Left cardiac atrium (tissue), 4 donors: ENCODE data around the gene SLC25A45. TPM values are rescaled to one million over a fixed set of nuclear protein-coding genes. Genes with fewer than 3 reads are reported as not detected.
"Not testable (repeated sequence)": the region's sequence is repeated elsewhere in the genome, so short reads cannot be mapped to it uniquely, and the experiment has no call there.

ENCODE experiments used
- ATAC-seq, 2 donors: fragments of 200-7000 bp; cut with Tn5 transposase; one replicate each; pipeline ENCODE4 v1.9.1; 2020; ENCODE audit warnings: mild to moderate bottlenecking in 2 of 2, moderate library complexity in 2 of 2
- DNase-seq: peaks from one replicate; pipeline ENCODE4 v3.0.0-alpha.2; 2020
- intact Hi-C, 2 donors: fragments of 100-400 bp; cut with DNase I; formaldehyde crosslinking; loops; one replicate each; pipeline versions ENCODE4 v1.14.1 to v1.15.1; 2022 to 2023
- total RNA-seq, 2 donors: library from RNA; stranded (reverse); fragmentation: NEBNext Ultra II Directional; extraction: Animal tissue kit (Norgen Biotek cat#: 25700); gene quantifications; one replicate each; pipeline ENCODE4 v1.2.1, GENCODE V29; 2021
- donor health status: DM: no; HTN: yes; CAD: no.
- donor health status: DM: no; HTN: yes; CAD: no; lungs with severe emphysema.
- donor health status: DM: yes; HTN: yes; CAD: no.
- donor health status: Dilated cardiomyopathy.

SLC25A45 gene
- total RNA-seq, 2 donors from 2014 or later, result 4.1 to 7.2 TPM

GRCh38 chr11:65413077-65413664, 30.7 kb upstream of the SLC25A45 start:
- peak; percentile 7 for DNase-seq
- ATAC-seq, intact Hi-C loops: not testable (repeated sequence)

DNA sequence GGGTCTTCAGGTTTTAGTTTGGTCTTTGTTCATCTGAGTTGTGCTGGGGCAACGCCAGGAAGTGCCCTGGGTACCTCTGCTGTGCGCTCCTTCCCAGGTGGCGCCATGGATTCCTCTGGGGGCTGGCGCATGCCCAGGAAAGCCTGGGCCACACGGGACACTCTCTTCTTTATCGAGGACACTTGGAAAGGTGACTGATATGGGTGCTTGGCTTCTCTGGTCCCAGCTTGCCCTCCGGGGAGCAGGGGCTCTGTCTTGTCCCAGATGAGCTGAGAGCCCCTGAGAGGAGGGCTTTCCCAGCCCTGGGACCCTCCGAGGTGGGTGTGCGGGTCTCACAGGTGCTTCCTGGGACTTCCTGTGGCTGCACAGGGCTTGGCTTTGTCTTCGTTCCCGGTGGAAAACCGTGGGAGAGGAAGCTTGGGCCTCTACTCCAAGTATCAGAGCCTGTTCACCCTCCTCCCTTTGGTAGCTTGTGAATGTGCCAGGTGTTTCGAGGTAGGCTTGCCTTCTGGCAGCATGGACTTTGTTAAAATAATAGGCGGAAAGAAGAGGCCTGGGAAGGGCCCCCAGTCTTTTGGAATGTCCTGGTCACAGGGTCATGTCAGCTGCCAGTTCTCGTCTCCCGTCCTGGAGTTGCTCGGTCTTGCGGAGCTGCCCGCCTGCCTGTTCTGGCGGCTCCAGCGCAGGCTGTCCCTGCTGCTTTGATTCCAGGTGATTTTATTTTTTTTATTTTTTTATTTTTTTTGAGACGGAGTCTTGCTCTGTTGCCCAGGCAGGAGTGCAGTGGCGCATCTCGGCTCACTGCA, 30.0 kb upstream of the SLC25A45 start:
- intact Hi-C loops, result no loop called here
- peak; percentile 10 for DNase-seq
- ATAC-seq, result no peak

GRCh38 chr11:65411681-65412070, 29.2 kb upstream of the SLC25A45 start:
- ATAC-seq, result no peak
- DNase-seq, result peak; percentile 11
- intact Hi-C loops, result no loop called here

GRCh38 chr11:65410936-65411680, 28.7 kb upstream of the SLC25A45 start:
- peak; percentile 18 for DNase-seq

GRCh38 chr11:65404638-65405339, 22.3 kb upstream of the SLC25A45 start:
- intact Hi-C loops, result no loop called here
- DNase-seq, result no peak
- ATAC-seq, result peak; percentile 52 to 54

More at GRCh38 chr11:65410936-65411680, 28.7 kb upstream of the SLC25A45 start:
- intact Hi-C loops, result no loop called here
- ATAC-seq, result no peak

GRCh38 chr11:65404210-65404609, 21.8 kb upstream of the SLC25A45 start:
- intact Hi-C loops, result no loop called here
- DNase-seq (no peak), ATAC-seq (no peak)

- DNase-seq, result no peak
- ATAC-seq, result peak; percentile 30 to 45
- intact Hi-C loops, result no loop called here
Observed at GRCh38 chr11:65403607-65404121, 21.2 kb upstream of the SLC25A45 start.

GRCh38 chr11:65402790-65403189, 20.3 kb upstream of the SLC25A45 start:
- intact Hi-C loops, result no loop called here
- DNase-seq, result no peak
- no peak for ATAC-seq

GRCh38 chr11:65401803-65402248, 19.4 kb upstream of the SLC25A45 start:
- ATAC-seq (no peak), DNase-seq (no peak)
- intact Hi-C loops, result no loop called here

GRCh38 chr11:65401073-65401802, 18.8 kb upstream of the SLC25A45 start:
- DNase-seq, result no peak
- intact Hi-C loops, result no loop called here
- no peak for ATAC-seq

- DNase-seq, result no peak
- intact Hi-C loops, result no loop called here
- no peak for ATAC-seq
Observed at GRCh38 chr11:65400307-65401072, 18.0 kb upstream of the SLC25A45 start.

DNA sequence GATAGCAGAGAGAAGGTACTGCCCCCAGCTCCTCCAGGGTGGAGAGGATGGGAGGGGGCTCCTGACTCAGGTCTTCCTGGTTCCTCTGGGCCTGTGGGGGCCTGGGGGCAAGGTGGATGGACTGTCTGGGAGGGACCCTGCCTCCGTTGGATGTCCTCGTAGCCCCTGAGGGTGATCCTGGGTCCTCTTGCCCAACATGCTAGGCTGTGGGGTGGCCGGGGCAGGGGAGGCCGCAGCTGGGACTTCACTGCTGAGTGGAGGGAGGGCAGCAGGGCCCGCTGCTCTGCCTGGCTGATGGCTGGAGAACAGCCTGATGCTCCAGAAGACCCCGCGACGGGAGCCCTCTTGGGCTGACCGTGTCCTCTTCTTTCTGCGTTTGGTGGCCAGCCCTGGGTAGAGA, 17.4 kb upstream of the SLC25A45 start:
- DNase-seq, result no peak
- intact Hi-C loops, result no loop called here
- no peak for ATAC-seq

GRCh38 chr11:65399249-65399648, 16.8 kb upstream of the SLC25A45 start:
- intact Hi-C loops, result no loop called here
- DNase-seq (no peak), ATAC-seq (no peak)

DNA sequence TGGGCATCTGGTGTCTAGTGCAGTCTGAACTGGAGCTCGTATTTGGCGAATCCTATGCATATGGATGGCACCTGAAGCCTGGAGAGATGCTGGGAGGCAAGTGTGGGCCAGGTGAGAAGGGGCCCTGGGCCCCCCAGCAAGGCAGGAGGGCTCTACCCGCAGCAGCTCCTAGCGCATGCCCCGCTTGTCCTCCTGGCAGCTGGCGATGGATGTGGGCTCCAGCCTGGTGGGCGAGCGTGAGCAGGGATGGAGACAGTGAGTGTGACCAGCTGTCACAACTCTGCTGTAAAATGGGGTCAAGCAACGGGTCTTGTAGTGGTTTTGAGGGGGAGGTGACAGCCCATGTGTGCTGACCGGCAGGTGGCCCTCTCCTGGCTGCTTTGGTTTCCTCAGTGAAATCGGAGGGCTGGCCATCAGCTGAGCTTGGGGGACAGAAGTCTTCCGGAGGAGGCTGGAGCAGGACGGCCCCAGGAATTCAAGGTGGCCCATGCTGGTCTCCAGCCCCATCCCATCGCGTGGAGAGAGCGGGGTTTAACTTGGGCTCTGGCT, 16.0 kb upstream of the SLC25A45 start:
- DNase-seq (no peak), ATAC-seq (no peak)
- intact Hi-C loops, result no loop called here

DNA sequence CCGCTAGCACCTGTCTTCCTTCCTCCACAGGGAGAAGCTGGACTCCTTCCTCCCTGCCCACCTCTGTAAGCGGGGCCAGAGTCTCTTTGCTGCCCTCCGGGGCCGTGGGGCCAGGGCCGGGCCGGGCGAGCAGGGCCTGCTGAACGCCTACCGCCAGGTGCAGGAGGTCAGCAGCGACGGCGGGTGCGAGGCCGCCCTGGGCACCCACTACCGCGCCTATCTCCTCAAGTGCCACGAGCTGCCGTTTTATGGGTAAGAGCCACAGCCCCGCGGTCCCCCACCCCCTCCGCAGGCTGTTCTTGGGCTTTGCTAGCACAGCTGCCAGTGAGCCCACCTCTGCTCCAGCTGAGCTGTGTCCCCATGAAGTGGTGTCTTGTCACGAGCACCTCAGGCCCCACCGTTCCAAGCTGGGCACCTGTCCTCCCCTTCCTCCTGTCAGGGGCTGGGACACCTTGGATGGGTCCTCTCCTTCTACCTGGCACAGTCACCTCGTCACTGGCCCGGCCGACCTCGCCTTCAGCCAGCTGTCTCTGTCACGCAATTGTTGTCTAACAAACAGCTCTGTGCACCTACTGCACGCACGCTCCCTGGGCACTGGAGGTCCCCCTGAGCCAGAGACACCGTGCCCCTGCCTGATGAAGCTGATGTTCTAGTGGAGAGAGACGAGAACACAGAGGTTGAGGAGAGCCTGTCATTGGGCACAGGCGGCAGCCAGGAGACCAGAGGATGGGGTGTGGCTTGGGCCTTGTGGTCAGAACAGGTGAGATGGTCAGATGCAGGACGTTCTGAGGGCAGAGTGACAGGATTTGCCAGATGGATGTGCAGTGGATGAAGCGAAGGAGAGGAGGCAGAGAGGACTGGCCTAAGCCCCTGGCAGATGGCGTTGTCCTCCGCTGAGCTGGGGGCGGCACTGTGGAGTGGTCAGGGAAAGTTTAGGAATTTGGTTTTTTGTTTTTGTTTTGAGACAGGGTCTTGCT, 14.6 kb upstream of the SLC25A45 start:
- ATAC-seq (no peak), DNase-seq (no peak)
- intact Hi-C loops, result no loop called here

GRCh38 chr11:65395961-65396530, 13.6 kb upstream of the SLC25A45 start:
- DNase-seq (no peak), ATAC-seq (no peak)
- intact Hi-C loops, result no loop called here
